H1 (cell line): ENCODE measurements around the gene THRB. TPM values are rescaled to one million over a fixed set of nuclear protein-coding genes. Genes with fewer than 3 reads are reported as not detected.
A peak's percentile ranks its signal among the peaks of the same experiment; 100 is the strongest.

ENCODE experiments used
- CTCF ChIA-PET: fragments of 300-600 bp; sonication (Branson Sonifier 250); formaldehyde crosslinking; loops from one replicate; lab custom pipeline; 2021; ENCODE audit not compliant: partially characterized antibody; lab: Charles Lee
- POLR2A ChIA-PET: fragments of 300-600 bp; sonication (Branson Sonifier 250); formaldehyde crosslinking; loops from one replicate; lab custom pipeline; 2021; ENCODE audit warnings: inconsistent platforms; ENCODE audit not compliant: partially characterized antibody; lab: Charles Lee
- DNase-seq, 2 experiments: peaks; one replicate each; pipeline versions ENCODE4 v3.0.0 to v3.0.0-alpha.2; 2010 to 2022; ENCODE audit warnings: low spot score in 2 of 2, low read depth in 1 of 2, mixed read lengths in 1 of 2
- FAIRE-seq: peaks from 2 replicates; lab custom pipeline; 2011; peaks lifted over from hg19 to GRCh38; lab: Jason Lieb, UNC
- H2AFZ ChIP-seq: 2 replicates; pipeline ENCODE4 v1.8.1; 2012; ENCODE audit warnings: low read length, inconsistent platforms
- H2AK5ac ChIP-seq: 2 replicates; pipeline ENCODE4 v1.6.1; 2013; ENCODE audit warnings: low read depth, low read length
- H2BK120ac ChIP-seq: replicated peaks from 2 replicates; pipeline ENCODE3; 2013; ENCODE audit warnings: low read depth, low read length, inconsistent platforms
- H2BK12ac ChIP-seq: 2 replicates; pipeline ENCODE4 v1.6.1; 2013; ENCODE audit warnings: low read depth, low read length
- H2BK15ac ChIP-seq: 2 replicates; pipeline ENCODE4 v1.6.1; 2013; ENCODE audit warnings: low read length
- H2BK20ac ChIP-seq: 2 replicates; pipeline ENCODE4 v1.6.1; 2013; ENCODE audit warnings: low read length
- H2BK5ac ChIP-seq: 2 replicates; pipeline ENCODE4 v1.6.1; 2013; ENCODE audit warnings: low read depth, low read length
- H3K14ac ChIP-seq: 2 replicates; pipeline ENCODE4 v1.6.1; 2013; ENCODE audit warnings: inconsistent platforms; ENCODE audit not compliant: insufficient read length
- H3K18ac ChIP-seq: 2 replicates; pipeline ENCODE4 v1.6.1; 2013; ENCODE audit warnings: low read length; ENCODE audit errors: extremely low read depth
- H3K23ac ChIP-seq: 2 replicates; pipeline ENCODE4 v1.6.1; 2013; ENCODE audit warnings: inconsistent platforms; ENCODE audit not compliant: insufficient read length
- H3K23me2 ChIP-seq: 2 replicates; pipeline ENCODE4 v1.6.1; 2013; ENCODE audit warnings: low read depth, low read length
- H3K27ac ChIP-seq: 2 replicates; pipeline ENCODE4 v1.6.1; 2011; ENCODE audit warnings: low read depth, low read length, inconsistent platforms
- H3K27me3 ChIP-seq, 4 experiments: replicated peaks in 1 of 4; 1 replicate in 1 of 4; 2 replicates in 3 of 4; pipeline versions ENCODE4 v1.6.1 to v1.8.1; 2011 to 2013; ENCODE audit warnings: low read length in 3 of 4, mild to moderate bottlenecking in 3 of 4, inconsistent platforms in 2 of 4, mixed read lengths in 2 of 4, moderate library complexity in 1 of 4; ENCODE audit not compliant: control insufficient read depth in 3 of 4, insufficient read depth in 3 of 4; ENCODE audit errors: extremely low read depth in 1 of 4
- H3K36me3 ChIP-seq, 4 experiments: 2 replicates each; pipeline versions ENCODE4 v1.6.1 to v1.8.1; 2011 to 2013; ENCODE audit warnings: mild to moderate bottlenecking in 4 of 4, low read length in 3 of 4, moderate library complexity in 2 of 4, control low read depth in 1 of 4, inconsistent platforms in 1 of 4; ENCODE audit not compliant: insufficient read depth in 4 of 4, control insufficient read depth in 2 of 4
- H3K4ac ChIP-seq: replicated peaks from 2 replicates; pipeline ENCODE3; 2013; ENCODE audit warnings: low read length, low read depth, mixed read lengths, inconsistent platforms; ENCODE audit not compliant: insufficient read length
- H3K4me1 ChIP-seq, 4 experiments: replicated peaks in 1 of 4; 1 replicate in 1 of 4; 2 replicates in 3 of 4; pipeline versions ENCODE4 v1.6.1 to v1.8.1; 2011 to 2013; ENCODE audit warnings: low read length in 3 of 4, inconsistent platforms in 2 of 4, mixed read lengths in 1 of 4; ENCODE audit not compliant: insufficient read depth in 4 of 4, control insufficient read depth in 3 of 4
- H3K4me2 ChIP-seq, 2 experiments: 2 replicates each; pipeline versions ENCODE4 v1.6.1 to v1.8.1; 2011 to 2013; ENCODE audit warnings: low read depth in 2 of 2, low read length in 2 of 2, control low read depth in 1 of 2, inconsistent platforms in 1 of 2, mild to moderate bottlenecking in 1 of 2; ENCODE audit not compliant: insufficient read depth in 1 of 2
- H3K4me3 ChIP-seq, 4 experiments: fragments of 200-600, 300-600 bp in 1 of 4; sonication (generic), shearing (Covaris generic), sonication (Bioruptor Twin) in 1 of 4; 2 replicates each; pipeline versions ENCODE4 v1.5.1 to v1.8.1; 2011 to 2016; ENCODE audit warnings: low read length in 4 of 4, low read depth in 3 of 4, control low read depth in 2 of 4, inconsistent platforms in 2 of 4, mild to moderate bottlenecking in 2 of 4, mixed read lengths in 1 of 4, moderate library complexity in 1 of 4; ENCODE audit not compliant: insufficient read depth in 2 of 4; ENCODE audit errors: extremely low read depth in 1 of 4
- H3K56ac ChIP-seq: replicated peaks from 2 replicates; pipeline ENCODE3; 2013; ENCODE audit warnings: low read depth, mild to moderate bottlenecking, mixed read lengths, low read length, inconsistent platforms; ENCODE audit not compliant: insufficient read length
- H3K79me1 ChIP-seq: 2 replicates; pipeline ENCODE4 v1.6.1; 2013; ENCODE audit warnings: low read depth, low read length, control low read depth
- H3K79me2 ChIP-seq, 2 experiments: 2 replicates each; pipeline versions ENCODE4 v1.6.1 to v1.8.1; 2012 to 2013; ENCODE audit warnings: low read length in 2 of 2, mild to moderate bottlenecking in 2 of 2, inconsistent platforms in 1 of 2; ENCODE audit not compliant: insufficient read depth in 2 of 2, control insufficient read depth in 1 of 2
- H3K9ac ChIP-seq, 4 experiments: replicated peaks in 1 of 4; 1 replicate in 1 of 4; 2 replicates in 3 of 4; pipeline versions ENCODE4 v1.6.1 to v1.8.1; 2011 to 2013; ENCODE audit warnings: low read depth in 3 of 4, low read length in 3 of 4, control low read depth in 2 of 4, mild to moderate bottlenecking in 2 of 4, moderate library complexity in 2 of 4, inconsistent platforms in 1 of 4; ENCODE audit errors: extremely low read depth in 1 of 4
- H3K9me3 ChIP-seq, 2 experiments: 2 replicates each; pipeline versions ENCODE4 v1.6.1 to v1.8.1; 2012 to 2013; ENCODE audit warnings: mild to moderate bottlenecking in 2 of 2, moderate library complexity in 2 of 2, control low read depth in 1 of 2, inconsistent platforms in 1 of 2, low read depth in 1 of 2, low read length in 1 of 2, mixed read lengths in 1 of 2; ENCODE audit not compliant: insufficient read depth in 2 of 2
- H4K20me1 ChIP-seq, 2 experiments: replicated peaks in 1 of 2; 2 replicates each; pipeline versions ENCODE3 to v1.8.1; 2011 to 2013; ENCODE audit warnings: inconsistent platforms in 2 of 2, low read length in 2 of 2, mild to moderate bottlenecking in 1 of 2; ENCODE audit not compliant: insufficient read depth in 2 of 2, control insufficient read depth in 1 of 2
- H4K5ac ChIP-seq: 2 replicates; pipeline ENCODE4 v1.6.1; 2013; ENCODE audit warnings: low read length, low read depth, mixed read lengths, inconsistent platforms; ENCODE audit not compliant: insufficient read length
- H4K8ac ChIP-seq: 2 replicates; pipeline ENCODE4 v1.8.0; 2013; ENCODE audit warnings: mild to moderate bottlenecking, moderate library complexity, low read length, inconsistent platforms; ENCODE audit not compliant: insufficient read depth; ENCODE audit errors: extremely low read depth
- H4K91ac ChIP-seq: replicated peaks from 2 replicates; pipeline ENCODE3; 2013; ENCODE audit warnings: low read length, mixed read lengths, inconsistent platforms; ENCODE audit not compliant: insufficient read length
- EP300 ChIP-seq, 2 experiments: IDR thresholded peaks; 1 replicate in 1 of 2; 2 replicates in 1 of 2; pipeline ENCODE4 v1.6.1; 2011 to 2012; ENCODE audit warnings: low read depth in 2 of 2, low read length in 2 of 2, mild to moderate bottlenecking in 2 of 2, borderline replicate concordance in 1 of 2, inconsistent platforms in 1 of 2, moderate library complexity in 1 of 2
- KDM4A ChIP-seq: IDR thresholded peaks from one replicate; pipeline ENCODE4 v1.7.1; 2012; ENCODE audit warnings: low read depth, mild to moderate bottlenecking, moderate library complexity, low read length, inconsistent platforms; ENCODE audit not compliant: severe bottlenecking
- NANOG ChIP-seq: IDR thresholded peaks from 2 replicates; pipeline ENCODE4 v1.6.1; 2011; ENCODE audit warnings: low read length, low read depth, mild to moderate bottlenecking, inconsistent platforms; ENCODE audit not compliant: insufficient read depth, poor library complexity, severe bottlenecking
- SIRT6 ChIP-seq: IDR thresholded peaks from one replicate; pipeline ENCODE4 v1.7.1; 2012; ENCODE audit warnings: low read length, inconsistent platforms
- WGBS, 2 experiments: shearing (Covaris generic) in 1 of 2; methylation state at CpG; one replicate each; pipeline versions ENCODE4 v1.1.6 to v1.1.7; 2013 to 2015; ENCODE audit warnings: low lambda C conversion rate in 2 of 2, mixed read lengths in 2 of 2, inconsistent platforms in 1 of 2, low coverage in 1 of 2, missing lambda C conversion rate in 1 of 2; ENCODE audit not compliant: insufficient replicate concordance in 2 of 2, insufficient coverage in 1 of 2, insufficient read length in 1 of 2; ENCODE audit errors: extremely low coverage in 1 of 2, missing lambda C conversion rate in 1 of 2; 5-methylcytosine and 5-hydroxymethylcytosine counted together
- polyA plus RNA-seq, 7 experiments: library from polyadenylated mRNA; depleted of rRNA in 3 of 7; stranded (reverse) in 5 of 7; unstranded in 2 of 7; fragments of >200 nt in 5 of 7; fragments of 200-250 nt in 2 of 7; gene quantifications; 1 replicate in 5 of 7; 2 replicates in 1 of 7; 4 replicates in 1 of 7; pipeline versions ENCODE4 v1.2.1 to v1.2.3, GENCODE V29; 2011 to 2013; ENCODE audit warnings: missing spikeins in 2 of 7, mixed read lengths in 2 of 7
- total RNA-seq: library from RNA; stranded (reverse); fragmentation: NEBNext Ultra II Directional; extraction: Animal tissue kit (Norgen Biotek cat#: 25700); gene quantifications from 2 replicates; pipeline ENCODE4 v1.2.1, GENCODE V29; 2021

Gene THRB
- total and polyA plus RNA-seq, 2 of the 8 experiments (the other 6 are each of a cell fraction or from before 2014, with no cell fraction given) = 0.98 to 3.9 TPM

GRCh38 chr3:24522146-24522579 is 27.5 kb upstream of the THRB start:
- Histone ChIP-seq H4K8ac (no peak overlapping the region), H4K20me1 (peaks cover 3 to 4% of the 10 kb centered on the region in 2 experiments), H3K56ac (no peak overlapping the region), H3K9me3 (no peaks in the 10 kb centered on the region), H3K79me2 (no peaks in the 10 kb centered on the region), H3K14ac (no peak overlapping the region), H4K5ac (no peak overlapping the region), H3K23ac (no peak overlapping the region), H3K27ac (no peak overlapping the region), H2BK15ac (no peak overlapping the region), H3K9ac (no peak overlapping the region), H2BK20ac (no peak overlapping the region), H3K79me1 (no peaks in the 10 kb centered on the region), H2AFZ (0 out of 2 replicates have a peak overlapping the region, but pooled peaks have one; percentile 36), H2BK120ac (no peak overlapping the region), H3K18ac (no peak overlapping the region; the same call in 1 of the 2 replicates), H4K91ac (no peak overlapping the region), H3K4me2 (peak overlapping the region; percentile 63 to 89), H3K27me3 (peaks cover 27 to 43% (median 40%) of the 10 kb centered on the region in 4 experiments), H3K4me1 (peaks cover 4 to 20% (median 11%) of the 10 kb centered on the region in 4 experiments), H3K23me2 (peaks cover 12% of the 10 kb centered on the region; the same call in 1 of the 2 replicates), H2BK12ac (no peak overlapping the region), H2BK5ac (no peak overlapping the region), H3K4me3 (peak overlapping the region; percentile 54 to 75 (median 62)), H2AK5ac (no peak overlapping the region), H3K4ac (no peak overlapping the region), H3K36me3 (no peaks in the 10 kb centered on the region)
- no peak for TF ChIP-seq SIRT6
- TF ChIP-seq EP300 (IDR thresholded peaks at IDR 0.05; ENCODE audit: borderline replicate concordance in 1 of 2, low read depth in 2 of 2, low read length in 2 of 2) = no peak
- TF ChIP-seq KDM4A = peak; percentile 25
- no peak for TF ChIP-seq NANOG
- DNase-seq (peak in 1 of 2 experiments; percentile 52), FAIRE-seq (no peak)
- CTCF ChIA-PET = no interaction called here
- WGBS, 2 experiments = 6% methylated on average over 16 of the region's 16 CpGs; no CpG with 5 or more reads in 1 of the 2 experiments
- POLR2A ChIA-PET = interaction anchor here (1.0 kb wide), 1 partner anchor 27 kb away, joined by 3 read pairs; the partner anchor contains the start of gene THRB
